Right lobe of liver (tissue), 6 donors: ENCODE measurements around the gene SPTBN1. TPM values are rescaled to one million over a fixed set of nuclear protein-coding genes. Genes with fewer than 3 reads are reported as not detected.
A peak's percentile ranks its signal among the peaks of the same experiment; 100 is the strongest.

Source experiments
- ATAC-seq, 4 donors: fragments of 200-7000 bp; cut with Tn5 transposase; one replicate each; pipeline ENCODE4 v1.9.1; 2020; ENCODE audit warnings: mild to moderate bottlenecking in 4 of 4, moderate library complexity in 4 of 4
- DNase-seq, 3 donors: peaks; one replicate each; pipeline ENCODE4 v3.0.0-alpha.2; 2020
- H3K27ac ChIP-seq, 3 donors: fragments of 200-600 bp; one replicate each; pipeline ENCODE4 v1.8.0; 2022
- H3K27me3 ChIP-seq, 2 donors: fragments of 200-600 bp; one replicate each; pipeline ENCODE4 v1.8.0; 2022
- H3K36me3 ChIP-seq, 4 donors: fragments of 200-600 bp; sonication (generic) in 1 of 4; one replicate each; pipeline versions ENCODE4 v1.5.1 to v1.8.0; 2017 to 2022; ENCODE audit warnings: control low read depth in 1 of 4
- H3K4me1 ChIP-seq, 4 donors: fragments of 200-600 bp; sonication (generic) in 1 of 4; one replicate each; pipeline versions ENCODE4 v1.5.1 to v1.8.0; 2017 to 2022; ENCODE audit warnings: control low read depth in 1 of 4
- H3K4me3 ChIP-seq, 3 donors: fragments of 200-600 bp; one replicate each; pipeline ENCODE4 v1.8.0; 2022
- H3K9me3 ChIP-seq, 4 donors: fragments of 200-600 bp; sonication (generic) in 1 of 4; one replicate each; pipeline versions ENCODE4 v1.5.1 to v1.8.0; 2017 to 2022; ENCODE audit warnings: control low read depth in 1 of 4
- POLR2A ChIP-seq: fragments of 450-650 bp; IDR thresholded peaks from one replicate; pipeline ENCODE4 v1.6.1; 2017; ENCODE audit warnings: antibody characterized with exemption, mild to moderate bottlenecking
- WGBS: methylation state at CpG from one replicate; pipeline ENCODE4 v1.1.6; 2018; ENCODE audit warnings: low coverage, low lambda C conversion rate; ENCODE audit not compliant: insufficient coverage; ENCODE audit errors: missing lambda C conversion rate; 5-methylcytosine and 5-hydroxymethylcytosine counted together
- intact Hi-C, 2 donors: fragments of 100-400 bp; cut with DNase I; formaldehyde crosslinking; loops; one replicate each; pipeline versions ENCODE4 v1.11.2 to v1.14.1; 2022
- total RNA-seq, 6 experiments: library from RNA; depleted of rRNA in 2 of 6; stranded (reverse); fragments of >200 nt in 2 of 6; fragmentation: NEBNext Ultra II Directional in 3 of 6; extraction: Animal tissue kit (Norgen Biotek cat#: 25700) in 3 of 6; gene quantifications; one replicate each; pipeline versions ENCODE4 v1.1.0 to v1.2.4, GENCODE V29; 2016 to 2023
- TF ChIP-seq, protein P1 (sequence below), 4 donors: fragments of 200-600 bp in 3 of 4; fragments of 450-650 bp in 1 of 4; IDR thresholded peaks; one replicate each; pipeline versions ENCODE4 v1.5.1 to v1.8.0; 2016 to 2022; ENCODE audit warnings: antibody characterized with exemption in 4 of 4, mild to moderate bottlenecking in 2 of 4
- donor health status: DM: no; HTN: yes; CAD: no.
- donor health status: DM: no; HTN: no; CAD: no.
- donor health status: DM: no; HTN: no; CAD: no.
- donor health status: DM: no; HTN: yes; CAD: no.
- donor health status: DM: no; HTN: yes; CAD: no.

SPTBN1 gene
- total RNA-seq, 6 experiments from 2014 or later = 107 to 315 (median 227) TPM

GRCh38 chr2:54619660-54620231 lies 163.6 kb downstream of the SPTBN1 start:
- no peaks in the 10 kb centered on the region for H3K27me3 ChIP-seq
- ATAC-seq = no peak
- 71% methylated on average over 8 of the region's 9 CpGs for WGBS
- H3K4me3 ChIP-seq = no peak overlapping the region
- H3K9me3 ChIP-seq = no peaks in the 10 kb centered on the region
- intact Hi-C loops = loop anchor here in 1 of 2 donors (10.0 kb wide), 1 partner anchor 45 kb away; no protein-coding TSS in a partner anchor
- H3K27ac ChIP-seq = peak overlapping the region; percentile 1 to 71 (median 21)
- peaks cover 0 to 38% (median 11%) of the 10 kb centered on the region in 4 donors for H3K4me1 ChIP-seq
- no peak for DNase-seq
- TF ChIP-seq POLR2A = no peak
- TF ChIP-seq, protein P1, sequence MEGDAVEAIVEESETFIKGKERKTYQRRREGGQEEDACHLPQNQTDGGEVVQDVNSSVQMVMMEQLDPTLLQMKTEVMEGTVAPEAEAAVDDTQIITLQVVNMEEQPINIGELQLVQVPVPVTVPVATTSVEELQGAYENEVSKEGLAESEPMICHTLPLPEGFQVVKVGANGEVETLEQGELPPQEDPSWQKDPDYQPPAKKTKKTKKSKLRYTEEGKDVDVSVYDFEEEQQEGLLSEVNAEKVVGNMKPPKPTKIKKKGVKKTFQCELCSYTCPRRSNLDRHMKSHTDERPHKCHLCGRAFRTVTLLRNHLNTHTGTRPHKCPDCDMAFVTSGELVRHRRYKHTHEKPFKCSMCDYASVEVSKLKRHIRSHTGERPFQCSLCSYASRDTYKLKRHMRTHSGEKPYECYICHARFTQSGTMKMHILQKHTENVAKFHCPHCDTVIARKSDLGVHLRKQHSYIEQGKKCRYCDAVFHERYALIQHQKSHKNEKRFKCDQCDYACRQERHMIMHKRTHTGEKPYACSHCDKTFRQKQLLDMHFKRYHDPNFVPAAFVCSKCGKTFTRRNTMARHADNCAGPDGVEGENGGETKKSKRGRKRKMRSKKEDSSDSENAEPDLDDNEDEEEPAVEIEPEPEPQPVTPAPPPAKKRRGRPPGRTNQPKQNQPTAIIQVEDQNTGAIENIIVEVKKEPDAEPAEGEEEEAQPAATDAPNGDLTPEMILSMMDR (IDR thresholded peaks at IDR 0.05) = no peak
- peaks cover 0 to 50% (median 19%) of the 10 kb centered on the region in 4 donors for H3K36me3 ChIP-seq

DNA sequence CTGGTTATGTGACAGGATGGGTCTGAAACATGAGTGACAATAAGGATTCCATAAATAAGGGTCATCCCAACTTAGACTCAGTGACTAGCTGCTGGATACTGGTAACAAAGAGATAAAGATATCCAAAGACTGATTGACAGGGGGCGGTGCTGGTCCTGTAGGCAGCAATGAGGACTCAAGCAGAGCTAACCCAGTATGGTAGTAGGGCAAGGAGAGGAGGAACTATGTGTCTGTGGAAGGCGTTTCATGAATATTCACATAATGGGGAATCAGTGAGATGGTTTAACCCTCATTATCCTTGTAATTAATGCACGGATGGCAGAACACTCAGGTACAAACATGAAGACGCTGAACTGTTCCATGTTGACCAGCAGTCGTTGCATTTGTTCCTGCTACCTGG lies 164.8 kb downstream of the SPTBN1 start:
- ATAC-seq (no peak), DNase-seq (no peak)
- intact Hi-C loops = loop anchor here in 1 of 2 donors (10.0 kb wide), 1 partner anchor 46 kb away; no protein-coding TSS in a partner anchor
- H3K4me3 ChIP-seq = no peak overlapping the region
- peaks cover 0 to 50% (median 9%) of the 10 kb centered on the region in 4 donors for H3K4me1 ChIP-seq
- WGBS = 97% methylated on average over 5 of the region's 5 CpGs
- H3K27me3 ChIP-seq = no peaks in the 10 kb centered on the region
- peaks cover 0 to 50% (median 20%) of the 10 kb centered on the region in 4 donors for H3K36me3 ChIP-seq
- H3K9me3 ChIP-seq = no peaks in the 10 kb centered on the region
- no peak for TF ChIP-seq POLR2A
- TF ChIP-seq, protein P1 (IDR thresholded peaks at IDR 0.05) = no peak
- no peak overlapping the region for H3K27ac ChIP-seq

GRCh38 chr2:54624591-54625071 lies 168.5 kb downstream of the SPTBN1 start:
- peak overlapping the region; percentile 56 to 77 (median 74) for H3K27ac ChIP-seq
- TF ChIP-seq, protein P1 (IDR thresholded peaks at IDR 0.05) = no peak
- TF ChIP-seq POLR2A = no peak
- H3K4me1 ChIP-seq = peaks cover 0 to 28% (median 2%) of the 10 kb centered on the region in 4 donors
- ATAC-seq = peak in 2 of 4 donors; percentile 11
- no peaks in the 10 kb centered on the region for H3K27me3 ChIP-seq
- WGBS = 72% methylated on average over 12 of the region's 12 CpGs
- intact Hi-C loops = loop anchor here in 1 of 2 donors (10.0 kb wide), 1 partner anchor 50 kb away; no protein-coding TSS in a partner anchor
- H3K4me3 ChIP-seq = no peak overlapping the region
- H3K36me3 ChIP-seq = peaks cover 0 to 70% (median 31%) of the 10 kb centered on the region in 4 donors
- DNase-seq = no peak
- H3K9me3 ChIP-seq = no peaks in the 10 kb centered on the region

DNA sequence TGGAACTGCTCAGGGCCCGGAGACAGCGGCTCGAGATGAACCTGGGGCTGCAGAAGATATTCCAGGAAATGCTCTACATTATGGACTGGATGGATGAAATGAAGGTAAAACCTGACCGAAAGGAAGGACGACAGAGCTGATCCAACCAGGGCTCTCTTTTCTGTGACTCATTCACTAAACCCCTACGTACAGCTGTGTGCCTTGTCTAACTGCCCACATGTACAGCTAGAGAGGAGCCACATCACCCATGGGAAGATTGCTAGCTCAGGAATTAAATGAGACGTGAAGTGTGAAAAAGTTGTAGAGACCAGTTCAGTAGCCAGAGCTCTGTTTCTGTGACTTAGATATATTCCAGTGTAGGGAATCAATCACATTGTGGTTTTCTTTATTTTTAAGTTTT lies 170.0 kb downstream of the SPTBN1 start:
- Histone ChIP-seq H3K9me3 (no peaks in the 10 kb centered on the region), H3K27ac (peak overlapping the region; percentile 56 to 77 (median 74)), H3K36me3 (peaks cover 0 to 76% (median 35%) of the 10 kb centered on the region in 4 donors), H3K4me1 (peaks cover 0 to 38% (median 8%) of the 10 kb centered on the region in 4 donors), H3K4me3 (no peak overlapping the region), H3K27me3 (no peaks in the 10 kb centered on the region)
- intact Hi-C loops = loop anchor here in 1 of 2 donors (10.0 kb wide), 1 partner anchor 51 kb away; no protein-coding TSS in a partner anchor
- ATAC-seq (no peak), DNase-seq (no peak)
- TF ChIP-seq, protein P1 (IDR thresholded peaks at IDR 0.05) = no peak
- TF ChIP-seq POLR2A = no peak
- 76% methylated on average over 2 of the region's 7 CpGs for WGBS
